Stimulated activated naive B cell treated with anti-CD40 and anti-IgM and Interleukin-4, amounts not matched to agents 10 μg/mL and 1 μg/mL and 100 μg/mL, for 72 hours (primary cell): Measurements from ENCODE around the gene DENND1A.
"Not testable (repeated sequence)": the region's sequence is repeated elsewhere in the genome, so short reads cannot be mapped to it uniquely, and the experiment has no call there.

Source experiments
- ATAC-seq, 2 donors: fragments of 150-1000 bp; cut with Tn5 transposase; replicated peaks; 2 replicates each; pipeline ENCODE4 v1.10.0; 2021; ENCODE audit warnings: moderate library complexity in 1 of 2
- DNase-seq: peaks from one replicate; pipeline ENCODE4 v3.0.0; 2021
- H3K27ac Mint-ChIP-seq: one replicate; pipeline ENCODE4 v1.8.0; 2022; ENCODE audit warnings: mild to moderate bottlenecking, mixed read lengths
- H3K27me3 Mint-ChIP-seq, 2 donors: one replicate each; pipeline ENCODE4 v1.8.0; 2022; ENCODE audit warnings: mixed read lengths in 2 of 2
- H3K36me3 Mint-ChIP-seq, 2 donors: one replicate each; pipeline ENCODE4 v1.8.0; 2022; ENCODE audit warnings: mixed read lengths in 2 of 2, mild to moderate bottlenecking in 1 of 2
- H3K4me1 Mint-ChIP-seq, 2 donors: one replicate each; pipeline ENCODE4 v1.8.0; 2022; ENCODE audit warnings: mixed read lengths in 2 of 2, mild to moderate bottlenecking in 1 of 2
- H3K4me3 Mint-ChIP-seq, 2 donors: one replicate each; pipeline ENCODE4 v1.8.0; 2022; ENCODE audit warnings: mild to moderate bottlenecking in 2 of 2, mixed read lengths in 2 of 2, moderate library complexity in 1 of 2
- H3K9me3 Mint-ChIP-seq, 2 donors: one replicate each; pipeline ENCODE4 v1.8.0; 2022; ENCODE audit warnings: mixed read lengths in 2 of 2, mild to moderate bottlenecking in 1 of 2

DENND1A gene

DNA sequence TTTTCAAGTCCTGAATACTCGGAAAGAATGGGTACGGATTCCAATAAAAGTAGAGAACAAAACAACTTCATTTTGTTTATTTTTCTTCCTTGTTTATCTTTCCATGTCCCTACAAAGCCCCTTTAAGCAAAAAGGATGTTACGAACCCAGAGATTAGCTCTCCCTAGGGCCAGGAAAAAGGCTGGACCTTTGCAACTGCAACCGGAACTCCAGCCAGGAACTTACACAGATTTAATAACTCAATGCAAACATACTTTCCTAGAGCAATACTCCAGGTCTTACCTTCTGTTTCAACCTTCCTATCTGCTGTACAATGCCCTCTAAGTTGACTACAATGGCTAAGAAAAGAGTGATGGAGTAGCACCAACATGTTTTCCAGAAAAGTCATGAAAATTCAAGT, 7.0 kb downstream of the DENND1A start:
- Mint-ChIP-seq H3K4me1 (peaks cover 14 to 16% of the 10 kb centered on the region in 2 donors), H3K27me3 (no peaks in the 10 kb centered on the region), H3K9me3 (peaks cover 0 to 3% of the 10 kb centered on the region in 2 donors), H3K27ac (no peak overlapping the region), H3K36me3 (peaks cover 9 to 12% of the 10 kb centered on the region in 2 donors), H3K4me3 (no peak overlapping the region)
- DNase-seq (no peak), ATAC-seq (no peak)

GRCh38 chr9:123922431-123922830, 7.5 kb downstream of the DENND1A start:
- DNase-seq (no peak), ATAC-seq (no peak)
- H3K36me3 Mint-ChIP-seq, result peaks cover 9 to 12% of the 10 kb centered on the region in 2 donors
- H3K9me3 Mint-ChIP-seq, result peaks cover 0 to 3% of the 10 kb centered on the region in 2 donors
- H3K27ac Mint-ChIP-seq, result no peak overlapping the region
- H3K4me3 Mint-ChIP-seq, result no peak overlapping the region
- no peaks in the 10 kb centered on the region for H3K27me3 Mint-ChIP-seq
- peaks cover 10 to 11% of the 10 kb centered on the region in 2 donors for H3K4me1 Mint-ChIP-seq

- H3K27me3 Mint-ChIP-seq, result no peaks in the 10 kb centered on the region
- H3K4me3 Mint-ChIP-seq, result no peak overlapping the region
- no peaks in the 10 kb centered on the region for H3K9me3 Mint-ChIP-seq
- H3K27ac Mint-ChIP-seq, result no peak overlapping the region
- peaks cover 8 to 21% of the 10 kb centered on the region in 2 donors for H3K36me3 Mint-ChIP-seq
- peaks cover 5 to 6% of the 10 kb centered on the region in 2 donors for H3K4me1 Mint-ChIP-seq
- DNase-seq (no peak), ATAC-seq (peak in 1 of 2 donors; percentile 39)
These were observed 15.3 kb downstream of the DENND1A start for GRCh38 chr9:123914517-123915196.

- H3K4me3 Mint-ChIP-seq, result no peak overlapping the region
- no peaks in the 10 kb centered on the region for H3K9me3 Mint-ChIP-seq
- H3K27me3 Mint-ChIP-seq, result no peaks in the 10 kb centered on the region
- DNase-seq (no peak), ATAC-seq (no peak)
- peaks cover 8 to 21% of the 10 kb centered on the region in 2 donors for H3K36me3 Mint-ChIP-seq
- peaks cover 5 to 6% of the 10 kb centered on the region in 2 donors for H3K4me1 Mint-ChIP-seq
- H3K27ac Mint-ChIP-seq, result no peak overlapping the region
These were observed 17.6 kb downstream of the DENND1A start for GRCh38 chr9:123912167-123912897.

- no peaks in the 10 kb centered on the region for H3K27me3 Mint-ChIP-seq
- H3K27ac Mint-ChIP-seq, result no peak overlapping the region
- DNase-seq (no peak), ATAC-seq (no peak)
- H3K9me3 Mint-ChIP-seq, result no peaks in the 10 kb centered on the region
- H3K4me3 Mint-ChIP-seq, result no peak overlapping the region
- H3K36me3 Mint-ChIP-seq, result peaks cover 6 to 22% of the 10 kb centered on the region in 2 donors
- peaks cover 5 to 6% of the 10 kb centered on the region in 2 donors for H3K4me1 Mint-ChIP-seq
These were observed 18.9 kb downstream of the DENND1A start for GRCh38 chr9:123911024-123911423.

DNA sequence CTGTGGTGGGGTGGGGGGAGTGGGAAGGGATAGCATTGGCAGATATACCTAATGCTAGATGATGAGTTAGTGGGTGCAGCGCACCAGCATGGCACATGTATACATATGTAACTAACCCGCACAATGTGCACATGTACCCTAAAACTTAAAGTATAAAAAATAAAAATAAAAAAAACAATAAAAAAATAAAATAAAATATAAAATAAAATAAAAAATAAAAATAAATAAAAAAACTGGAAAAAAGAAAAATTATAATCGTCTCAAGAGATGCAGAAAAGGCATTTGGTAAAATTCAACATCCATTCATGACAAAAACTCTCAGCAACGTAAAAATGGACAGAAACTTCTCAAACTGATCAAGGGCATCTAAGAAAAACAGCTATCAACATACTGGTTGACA, 20.7 kb downstream of the DENND1A start:
- not testable (repeated sequence) for DNase-seq, H3K9me3 Mint-ChIP-seq, H3K4me1 Mint-ChIP-seq, ATAC-seq, H3K27me3 Mint-ChIP-seq, H3K27ac Mint-ChIP-seq, H3K4me3 Mint-ChIP-seq
- peaks cover 10 to 27% of the 10 kb centered on the region in 2 donors for H3K36me3 Mint-ChIP-seq

- not testable (repeated sequence) for H3K27ac Mint-ChIP-seq, H3K27me3 Mint-ChIP-seq, ATAC-seq, H3K4me3 Mint-ChIP-seq, DNase-seq, H3K9me3 Mint-ChIP-seq
- Mint-ChIP-seq H3K4me1 (peaks cover 7 to 12% of the 10 kb centered on the region in 2 donors), H3K36me3 (peaks cover 17 to 31% of the 10 kb centered on the region in 2 donors)
These were observed 26.4 kb downstream of the DENND1A start for GRCh38 chr9:123903550-123903949.

DNA sequence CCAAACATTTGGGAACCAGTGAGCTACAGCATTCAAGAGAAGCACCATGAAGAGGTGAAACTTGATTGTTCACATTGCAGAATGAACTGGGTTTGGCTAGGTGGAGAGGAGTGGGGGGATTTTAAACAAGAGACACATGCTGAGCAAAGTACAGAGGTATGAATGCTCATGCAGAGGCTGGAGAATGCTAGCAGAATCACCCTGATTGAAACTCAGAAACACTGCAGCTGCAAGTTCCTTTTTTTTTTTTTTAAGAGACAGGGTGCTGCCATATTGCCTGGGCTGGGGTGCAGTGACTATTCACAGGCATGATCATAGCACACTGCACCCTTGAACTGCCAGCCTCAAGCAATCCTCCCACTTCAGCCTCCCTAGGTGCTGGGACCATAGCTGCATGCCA, 35.1 kb downstream of the DENND1A start:
- Mint-ChIP-seq H3K27ac (no peak overlapping the region), H3K27me3 (no peaks in the 10 kb centered on the region), H3K36me3 (no peaks in the 10 kb centered on the region), H3K4me3 (no peak overlapping the region), H3K4me1 (peaks cover 11 to 17% of the 10 kb centered on the region in 2 donors), H3K9me3 (no peaks in the 10 kb centered on the region)
- ATAC-seq, result no peak
- no peak for DNase-seq

- no peaks in the 10 kb centered on the region for H3K27me3 Mint-ChIP-seq
- H3K27ac Mint-ChIP-seq, result no peak overlapping the region
- no peaks in the 10 kb centered on the region for H3K9me3 Mint-ChIP-seq
- no peak for DNase-seq
- ATAC-seq, result no peak
- peaks cover 11 to 17% of the 10 kb centered on the region in 2 donors for H3K4me1 Mint-ChIP-seq
- H3K4me3 Mint-ChIP-seq, result no peak overlapping the region
- no peaks in the 10 kb centered on the region for H3K36me3 Mint-ChIP-seq
These were observed 36.0 kb downstream of the DENND1A start for GRCh38 chr9:123893831-123894460.

GRCh38 chr9:123893115-123893514, 36.8 kb downstream of the DENND1A start:
- no peak overlapping the region for H3K4me3 Mint-ChIP-seq
- H3K27ac Mint-ChIP-seq, result no peak overlapping the region
- ATAC-seq, result no peak
- DNase-seq, result no peak
- H3K27me3 Mint-ChIP-seq, result no peaks in the 10 kb centered on the region
- H3K36me3 Mint-ChIP-seq, result peaks cover under 1 to 5% of the 10 kb centered on the region in 2 donors
- H3K4me1 Mint-ChIP-seq, result peaks cover 11 to 17% of the 10 kb centered on the region in 2 donors
- no peaks in the 10 kb centered on the region for H3K9me3 Mint-ChIP-seq

DNA sequence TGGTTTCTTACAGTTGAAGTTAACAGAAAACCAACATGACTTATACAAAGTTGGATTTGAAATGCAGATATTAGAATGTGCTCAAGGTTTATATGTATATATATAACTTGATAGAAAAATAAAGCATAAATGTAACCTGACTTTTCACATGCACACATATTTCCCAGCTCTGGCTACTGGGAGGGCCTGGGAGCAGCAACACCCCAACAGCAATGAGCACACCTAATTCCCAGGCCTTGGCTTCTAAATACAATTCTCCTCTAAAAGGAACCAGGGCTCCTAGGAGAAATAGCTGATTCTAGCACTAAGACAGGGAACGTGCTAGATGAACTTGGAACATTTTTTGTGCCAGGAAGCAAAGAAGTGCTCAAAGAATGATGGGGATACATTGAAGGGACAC, 42.1 kb downstream of the DENND1A start:
- peaks cover 10 to 15% of the 10 kb centered on the region in 2 donors for H3K36me3 Mint-ChIP-seq
- H3K4me3 Mint-ChIP-seq, result no peak overlapping the region
- no peak for DNase-seq
- no peak for ATAC-seq
- H3K9me3 Mint-ChIP-seq, result no peaks in the 10 kb centered on the region
- H3K27me3 Mint-ChIP-seq, result no peaks in the 10 kb centered on the region
- H3K4me1 Mint-ChIP-seq, result peaks cover 11 to 12% of the 10 kb centered on the region in 2 donors
- H3K27ac Mint-ChIP-seq, result no peak overlapping the region

DNA sequence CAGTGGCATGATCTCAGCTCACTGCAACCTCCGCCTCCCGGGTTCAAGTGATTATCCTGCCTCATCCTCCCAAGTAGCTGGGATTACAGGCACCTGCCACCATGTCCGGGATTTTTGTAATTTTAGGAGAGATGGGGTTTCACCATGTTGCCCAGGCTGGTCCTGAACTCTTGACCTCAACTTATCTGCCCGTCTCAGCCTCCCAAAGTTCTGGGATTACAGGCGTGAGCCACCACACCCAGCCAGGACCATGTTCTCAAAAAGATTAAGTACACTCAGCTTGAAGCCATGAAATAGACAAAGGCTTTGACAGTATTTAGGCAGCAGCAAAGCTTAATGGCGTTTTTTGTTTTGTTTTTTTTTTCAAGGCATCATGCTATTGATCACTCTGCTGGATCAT, 44.1 kb downstream of the DENND1A start:
- H3K36me3 Mint-ChIP-seq, result peaks cover 10 to 15% of the 10 kb centered on the region in 2 donors
- H3K4me1 Mint-ChIP-seq, result peaks cover 15 to 19% of the 10 kb centered on the region in 2 donors
- H3K27ac Mint-ChIP-seq, H3K4me3 Mint-ChIP-seq, H3K9me3 Mint-ChIP-seq, DNase-seq, ATAC-seq, H3K27me3 Mint-ChIP-seq: not testable (repeated sequence)

- Mint-ChIP-seq H3K27ac (no peak overlapping the region), H3K36me3 (peaks cover 10 to 18% of the 10 kb centered on the region in 2 donors), H3K9me3 (no peaks in the 10 kb centered on the region), H3K4me3 (no peak overlapping the region), H3K27me3 (no peaks in the 10 kb centered on the region), H3K4me1 (peaks cover 15 to 19% of the 10 kb centered on the region in 2 donors)
- no peak for DNase-seq
- ATAC-seq, result no peak
These were observed 46.3 kb downstream of the DENND1A start for GRCh38 chr9:123883634-123884033.

DNA sequence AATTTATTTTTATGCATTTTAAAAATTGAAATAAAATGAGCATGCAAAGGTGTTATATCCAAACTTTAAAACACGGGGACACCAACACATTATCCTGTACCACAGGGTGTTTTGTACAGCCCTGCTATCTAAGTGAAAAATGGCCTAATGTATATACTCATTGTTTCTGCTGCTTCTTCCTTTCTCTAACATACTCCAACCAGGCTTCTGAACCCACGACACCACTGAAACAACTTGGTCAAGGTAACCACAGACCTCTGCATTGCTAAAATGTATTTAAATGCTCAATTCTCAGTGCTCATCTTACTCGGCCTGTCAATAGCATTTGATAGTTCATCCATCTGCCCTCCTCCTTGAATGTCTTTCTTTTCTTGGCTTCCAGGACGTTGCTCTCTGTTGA, 48.3 kb downstream of the DENND1A start:
- Mint-ChIP-seq H3K27ac (no peak overlapping the region), H3K27me3 (no peaks in the 10 kb centered on the region), H3K36me3 (peaks cover 0 to 8% of the 10 kb centered on the region in 2 donors), H3K4me3 (no peak overlapping the region), H3K4me1 (peaks cover 11 to 19% of the 10 kb centered on the region in 2 donors), H3K9me3 (no peaks in the 10 kb centered on the region)
- DNase-seq (no peak), ATAC-seq (no peak)
